Activated naive CD4-positive, alpha-beta T cell (primary cell): ENCODE results near the gene ATG10.
"Not testable (repeated sequence)": the region's sequence is repeated elsewhere in the genome, so short reads cannot be mapped to it uniquely, and the experiment has no call there.

Experiments used
- DNase-seq, 4 experiments: peaks; one replicate each; lab custom pipeline; 2025; lab: John Stamatoyannopoulos, UW

Gene ATG10

GRCh38 chr5:82222597-82223574, 251.1 kb downstream of the ATG10 start:
- DNase-seq, result no peak

- peak; percentile 1 to 29 (median 4) for DNase-seq
These were observed 253.8 kb downstream of the ATG10 start for GRCh38 chr5:82225525-82226172.

- no peak for DNase-seq
These were observed 263.1 kb downstream of the ATG10 start for GRCh38 chr5:82234885-82235284.

GRCh38 chr5:82244151-82244550, 272.3 kb downstream of the ATG10 start:
- DNase-seq, result no peak

- no peak for DNase-seq
These were observed 273.2 kb downstream of the ATG10 start for GRCh38 chr5:82244854-82245635.

GRCh38 chr5:82246960-82247574, 275.2 kb downstream of the ATG10 start:
- DNase-seq, result no peak

GRCh38 chr5:82252744-82253143, 280.9 kb downstream of the ATG10 start:
- no peak for DNase-seq

- DNase-seq, result no peak
These were observed 284.0 kb downstream of the ATG10 start for GRCh38 chr5:82255844-82256243.

GRCh38 chr5:82257247-82257646, 285.4 kb downstream of the ATG10 start:
- DNase-seq, result no peak

GRCh38 chr5:82257729-82258128, 285.9 kb downstream of the ATG10 start:
- DNase-seq, result no peak

GRCh38 chr5:82259172-82259800, 287.5 kb downstream of the ATG10 start:
- DNase-seq, result no peak

GRCh38 chr5:82265047-82265446, 293.2 kb downstream of the ATG10 start:
- DNase-seq, result no peak

GRCh38 chr5:82267297-82267933, 295.6 kb downstream of the ATG10 start:
- not testable (repeated sequence) for DNase-seq

GRCh38 chr5:82269363-82269762, 297.5 kb downstream of the ATG10 start:
- DNase-seq, result not testable (repeated sequence)

GRCh38 chr5:82272571-82273356, 300.9 kb downstream of the ATG10 start:
- DNase-seq, result peak in 1 of 4 experiments; percentile 4

- not testable (repeated sequence) for DNase-seq
These were observed 301.6 kb downstream of the ATG10 start for GRCh38 chr5:82273426-82273825.

GRCh38 chr5:82274343-82275211, 302.8 kb downstream of the ATG10 start:
- DNase-seq, result peak in 1 of 4 experiments; percentile 8

- no peak for DNase-seq
These were observed 303.4 kb downstream of the ATG10 start for GRCh38 chr5:82275216-82275664.
